Lung (tissue), 12 donors: ENCODE results near the gene CYP27C1. TPM values are rescaled to one million over a fixed set of nuclear protein-coding genes. Genes with fewer than 3 reads are reported as not detected.
A peak's percentile ranks its signal among the peaks of the same experiment; 100 is the strongest.

Source experiments
- ATAC-seq: fragments of 200-7000 bp; cut with Tn5 transposase; one replicate; pipeline ENCODE4 v1.9.1; 2020; ENCODE audit warnings: moderate number of reproducible peaks; ENCODE audit not compliant: insufficient read depth, low FRiP score
- DNase-seq, 3 donors: peaks; one replicate each; pipeline ENCODE4 v3.0.0-alpha.2; 2013 to 2017
- H3K27ac ChIP-seq, 2 donors: one replicate each; pipeline ENCODE4 v1.5.1; 2013; ENCODE audit warnings: mild to moderate bottlenecking in 2 of 2, moderate library complexity in 2 of 2, control low read depth in 1 of 2, inconsistent platforms in 1 of 2, low read depth in 1 of 2, low read length in 1 of 2
- H3K27me3 ChIP-seq, 3 donors: one replicate each; pipeline ENCODE4 v1.5.1; 2013; ENCODE audit warnings: low read length in 2 of 3; ENCODE audit not compliant: control insufficient read depth in 3 of 3, insufficient read depth in 3 of 3
- H3K36me3 ChIP-seq, 4 donors: one replicate each; pipeline ENCODE4 v1.5.1; 2013; ENCODE audit warnings: low read length in 4 of 4, mild to moderate bottlenecking in 1 of 4, moderate library complexity in 1 of 4; ENCODE audit not compliant: control insufficient read depth in 4 of 4, insufficient read depth in 4 of 4
- H3K4me1 ChIP-seq, 5 donors: one replicate each; pipeline ENCODE4 v1.5.1; 2013; ENCODE audit warnings: low read length in 5 of 5, mild to moderate bottlenecking in 2 of 5, moderate library complexity in 1 of 5; ENCODE audit not compliant: control insufficient read depth in 5 of 5, insufficient read depth in 5 of 5
- H3K4me3 ChIP-seq: one replicate; pipeline ENCODE4 v1.5.1; 2013; ENCODE audit warnings: mild to moderate bottlenecking, control low read depth, moderate library complexity
- H3K9ac ChIP-seq, 2 donors: one replicate each; pipeline ENCODE4 v1.5.1; 2013; ENCODE audit warnings: low read length in 2 of 2, control low read depth in 1 of 2; ENCODE audit not compliant: insufficient read depth in 1 of 2
- H3K9me3 ChIP-seq, 4 donors: one replicate each; pipeline ENCODE4 v1.5.1; 2013; ENCODE audit warnings: low read length in 3 of 4, mild to moderate bottlenecking in 1 of 4, moderate library complexity in 1 of 4; ENCODE audit not compliant: control insufficient read depth in 4 of 4, insufficient read depth in 3 of 4
- WGBS, 2 donors: extraction: QIAGEN DNeasy Blood & Tissue Kit; methylation state at CpG; one replicate each; pipeline ENCODE4 v1.1.7; 2013; 5-methylcytosine and 5-hydroxymethylcytosine counted together
- polyA plus RNA-seq, 2 donors: library from polyadenylated mRNA; stranded (reverse); fragments of 200-250 nt; gene quantifications; one replicate each; pipeline ENCODE4 v1.2.1, GENCODE V29; 2013
- total RNA-seq, 2 donors: library from RNA; depleted of rRNA in 1 of 2; stranded (reverse); fragments of >200 nt in 1 of 2; gene quantifications; one replicate each; pipeline ENCODE4 v1.2.1, GENCODE V29; 2014 to 2021
- TF ChIP-seq, protein P1 (sequence below): IDR thresholded peaks from 2 replicates; pipeline ENCODE4 v1.5.1; 2012; ENCODE audit warnings: mild to moderate bottlenecking; ENCODE audit errors: control extremely low read depth, extremely low read depth
- donor health status: control.
- donor health status: control.
- donor health status: Bipolar disorder and iron deficiency.
- donor health status: healthy.
- donor health status: DM: yes; HTN: yes; CAD: no.

CYP27C1 gene
- total and polyA plus RNA-seq, 4 donors, result 0.04 to 2.9 (median 0.07) TPM

- TF ChIP-seq, protein P1, sequence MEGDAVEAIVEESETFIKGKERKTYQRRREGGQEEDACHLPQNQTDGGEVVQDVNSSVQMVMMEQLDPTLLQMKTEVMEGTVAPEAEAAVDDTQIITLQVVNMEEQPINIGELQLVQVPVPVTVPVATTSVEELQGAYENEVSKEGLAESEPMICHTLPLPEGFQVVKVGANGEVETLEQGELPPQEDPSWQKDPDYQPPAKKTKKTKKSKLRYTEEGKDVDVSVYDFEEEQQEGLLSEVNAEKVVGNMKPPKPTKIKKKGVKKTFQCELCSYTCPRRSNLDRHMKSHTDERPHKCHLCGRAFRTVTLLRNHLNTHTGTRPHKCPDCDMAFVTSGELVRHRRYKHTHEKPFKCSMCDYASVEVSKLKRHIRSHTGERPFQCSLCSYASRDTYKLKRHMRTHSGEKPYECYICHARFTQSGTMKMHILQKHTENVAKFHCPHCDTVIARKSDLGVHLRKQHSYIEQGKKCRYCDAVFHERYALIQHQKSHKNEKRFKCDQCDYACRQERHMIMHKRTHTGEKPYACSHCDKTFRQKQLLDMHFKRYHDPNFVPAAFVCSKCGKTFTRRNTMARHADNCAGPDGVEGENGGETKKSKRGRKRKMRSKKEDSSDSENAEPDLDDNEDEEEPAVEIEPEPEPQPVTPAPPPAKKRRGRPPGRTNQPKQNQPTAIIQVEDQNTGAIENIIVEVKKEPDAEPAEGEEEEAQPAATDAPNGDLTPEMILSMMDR, result no peak
- H3K9me3 ChIP-seq, result no peaks in the 10 kb centered on the region
- H3K9ac ChIP-seq, result no peak overlapping the region
- DNase-seq (peak in 2 of 3 donors; percentile 46 to 60), ATAC-seq (no peak)
- 77 to 86% methylated on average over 12 of the region's 12 CpGs for WGBS, 2 donors
- no peaks in the 10 kb centered on the region for H3K27me3 ChIP-seq
- H3K27ac ChIP-seq, result no peak overlapping the region
- H3K36me3 ChIP-seq, result no peaks in the 10 kb centered on the region
- H3K4me1 ChIP-seq, result peaks cover 0 to 15% (median 7%) of the 10 kb centered on the region in 5 donors
- H3K4me3 ChIP-seq, result no peak overlapping the region
These were observed 58.6 kb downstream of the CYP27C1 start for GRCh38 chr2:127161176-127162136.

DNA sequence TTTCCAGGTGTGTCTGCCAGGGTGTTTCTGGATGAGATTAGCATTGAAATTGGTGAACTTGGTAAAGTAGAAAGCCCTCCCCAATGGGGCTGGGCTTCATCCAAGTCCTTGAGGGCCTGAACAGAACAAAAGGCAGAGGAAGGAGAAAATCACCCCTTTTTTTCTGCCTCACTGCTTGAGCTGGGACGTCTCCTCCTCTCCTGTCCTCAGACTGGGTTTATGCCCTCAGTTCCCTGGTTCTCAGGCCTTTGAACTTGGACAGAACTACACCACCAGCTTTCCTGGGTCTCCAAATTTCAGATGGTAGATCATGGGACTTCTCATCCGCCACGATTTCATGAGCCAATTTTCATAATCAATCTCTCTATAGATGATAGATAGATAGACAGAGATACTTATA, 59.4 kb downstream of the CYP27C1 start:
- ATAC-seq (no peak), DNase-seq (no peak)
- Histone ChIP-seq H3K36me3 (no peaks in the 10 kb centered on the region), H3K4me3 (no peak overlapping the region), H3K9me3 (no peaks in the 10 kb centered on the region), H3K27me3 (no peaks in the 10 kb centered on the region), H3K4me1 (peaks cover 0 to 23% (median 9%) of the 10 kb centered on the region in 5 donors), H3K9ac (no peak overlapping the region), H3K27ac (no peak overlapping the region)
- WGBS, 2 donors, result 62 to 76% methylated on average over 3 of the region's 3 CpGs
- TF ChIP-seq, protein P1, result no peak

DNA sequence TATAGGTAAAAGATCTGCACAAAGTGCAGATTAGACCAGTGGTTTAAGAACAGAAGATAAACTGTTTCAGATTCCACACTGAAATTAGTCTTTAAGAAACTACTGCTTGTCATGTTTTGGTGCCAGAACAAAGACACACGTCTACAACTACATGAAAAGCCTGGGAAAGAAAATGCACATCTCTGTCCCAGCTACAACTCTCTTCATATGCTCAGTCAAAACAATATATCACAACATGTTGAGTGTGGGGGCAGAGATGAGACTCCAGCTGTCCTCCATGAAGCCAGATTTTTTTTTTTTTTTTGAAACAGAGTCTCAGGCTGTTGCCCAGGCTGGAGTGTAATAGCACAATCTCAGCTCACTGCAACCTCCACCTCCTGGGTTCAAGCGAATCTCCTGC, 60.6 kb downstream of the CYP27C1 start:
- no peaks in the 10 kb centered on the region for H3K27me3 ChIP-seq
- 87 to 95% methylated on average over 2 of the region's 2 CpGs for WGBS, 2 donors
- no peak overlapping the region for H3K9ac ChIP-seq
- H3K4me1 ChIP-seq, result peaks cover 0 to 34% (median 11%) of the 10 kb centered on the region in 5 donors
- TF ChIP-seq, protein P1, result no peak
- no peaks in the 10 kb centered on the region for H3K9me3 ChIP-seq
- H3K27ac ChIP-seq, result no peak overlapping the region
- H3K36me3 ChIP-seq, result no peaks in the 10 kb centered on the region
- ATAC-seq (no peak), DNase-seq (no peak)
- H3K4me3 ChIP-seq, result no peak overlapping the region
